WTC11 (cell line): ENCODE data around the gene SETDB1. TPM values are rescaled to one million over a fixed set of nuclear protein-coding genes. Genes with fewer than 3 reads are reported as not detected.

Experiments used
- CREM ChIP-seq: sonication (generic); formaldehyde crosslinking; IDR thresholded peaks from 2 replicates; pipeline ENCODE4 v1.8.1; 2022; ENCODE audit warnings: mild to moderate bottlenecking, missing genetic modification reagents, moderate library complexity
- ELF4 ChIP-seq: sonication (generic); formaldehyde crosslinking; IDR thresholded peaks from 2 replicates; pipeline ENCODE4 v1.8.1; 2022; ENCODE audit warnings: low read depth, mild to moderate bottlenecking, moderate library complexity, missing genetic modification reagents
- ESRRA ChIP-seq: sonication (generic); formaldehyde crosslinking; IDR thresholded peaks from 2 replicates; pipeline ENCODE4 v1.8.1; 2022; ENCODE audit warnings: mild to moderate bottlenecking, missing genetic modification reagents, borderline replicate concordance
- ETV6 ChIP-seq: sonication (generic); formaldehyde crosslinking; IDR thresholded peaks from 2 replicates; pipeline ENCODE4 v1.8.1; 2022; ENCODE audit warnings: mild to moderate bottlenecking, missing genetic modification reagents
- FOXJ3 ChIP-seq: sonication (generic); formaldehyde crosslinking; IDR thresholded peaks from 2 replicates; pipeline ENCODE4 v1.9.0; 2021; ENCODE audit warnings: missing genetic modification reagents, mild to moderate bottlenecking, borderline replicate concordance
- IRF2 ChIP-seq: sonication (generic); formaldehyde crosslinking; IDR thresholded peaks from 2 replicates; pipeline ENCODE4 v1.8.0; 2022; ENCODE audit warnings: low read depth, missing genetic modification reagents, borderline replicate concordance
- JAZF1 ChIP-seq: fragments of 250-450 bp; sonication (Bioruptor Pico); IDR thresholded peaks from 2 replicates; pipeline ENCODE4 v1.9.0; 2021; ENCODE audit warnings: moderate library complexity, mild to moderate bottlenecking, inconsistent platforms
- ZNF121 ChIP-seq: sonication (generic); formaldehyde crosslinking; IDR thresholded peaks from 2 replicates; pipeline ENCODE4 v1.8.0; 2023; ENCODE audit warnings: missing genetic modification reagents
- ZNF138 ChIP-seq: sonication (generic); formaldehyde crosslinking; conservative IDR thresholded peaks from 2 replicates; pipeline ENCODE4 v1.8.1; 2022; ENCODE audit warnings: mild to moderate bottlenecking, moderate library complexity, missing genetic modification reagents
- ZNF263 ChIP-seq: sonication (generic); formaldehyde crosslinking; IDR thresholded peaks from 2 replicates; pipeline ENCODE4 v1.8.1; 2022; ENCODE audit warnings: low read depth, mild to moderate bottlenecking, moderate library complexity, missing genetic modification reagents
- total RNA-seq: library from RNA; stranded (reverse); gene quantifications from 3 replicates; pipeline ENCODE4 v1.2.3, GENCODE V29; 2021
- TF ChIP-seq, protein P1 (sequence below): sonication (generic); formaldehyde crosslinking; IDR thresholded peaks from 2 replicates; pipeline ENCODE4 v1.8.1; 2022; ENCODE audit warnings: mild to moderate bottlenecking, missing genetic modification reagents, moderate library complexity, borderline replicate concordance
- TF ChIP-seq, protein P2 (sequence below): sonication (generic); formaldehyde crosslinking; IDR thresholded peaks from 2 replicates; pipeline ENCODE4 v1.8.0; 2022; ENCODE audit warnings: mild to moderate bottlenecking, missing genetic modification reagents
- TF ChIP-seq, protein P3 (sequence below): sonication (generic); formaldehyde crosslinking; conservative IDR thresholded peaks from 2 replicates; pipeline ENCODE4 v1.8.1; 2023; ENCODE audit warnings: mild to moderate bottlenecking, low read depth, missing genetic modification reagents, moderate library complexity
- TF ChIP-seq, protein P4 (sequence below): sonication (generic); formaldehyde crosslinking; IDR thresholded peaks from 2 replicates; pipeline ENCODE4 v1.8.0; 2022; ENCODE audit warnings: mild to moderate bottlenecking, missing genetic modification reagents
- TF ChIP-seq, protein P5 (sequence below): fragments of 250-450 bp; sonication (Bioruptor Pico); conservative IDR thresholded peaks from 2 replicates; pipeline ENCODE4 v1.9.0; 2021; ENCODE audit warnings: mild to moderate bottlenecking
- TF ChIP-seq, protein P6 (sequence below): sonication (generic); formaldehyde crosslinking; IDR thresholded peaks from 2 replicates; pipeline ENCODE4 v1.8.1; 2023; ENCODE audit warnings: mild to moderate bottlenecking, moderate library complexity, missing genetic modification reagents
- TF ChIP-seq, protein P7 (sequence below): fragments of 200-600 bp; IDR thresholded peaks from 2 replicates; pipeline ENCODE4 v1.8.0; 2022; ENCODE audit warnings: antibody characterized with exemption
- TF ChIP-seq, protein P8 (sequence below): fragments of 250-450 bp; sonication (Bioruptor Pico); IDR thresholded peaks from 2 replicates; pipeline ENCODE4 v1.8.0; 2021; ENCODE audit warnings: mild to moderate bottlenecking
- TF ChIP-seq, protein P9 (sequence below): fragments of 250-450 bp; sonication (Bioruptor Pico); IDR thresholded peaks from 2 replicates; pipeline ENCODE4 v1.9.0; 2021; ENCODE audit warnings: mild to moderate bottlenecking

The SETDB1 gene
- total RNA-seq, 1 experiment from 2014 or later: 53.1 TPM

DNA sequence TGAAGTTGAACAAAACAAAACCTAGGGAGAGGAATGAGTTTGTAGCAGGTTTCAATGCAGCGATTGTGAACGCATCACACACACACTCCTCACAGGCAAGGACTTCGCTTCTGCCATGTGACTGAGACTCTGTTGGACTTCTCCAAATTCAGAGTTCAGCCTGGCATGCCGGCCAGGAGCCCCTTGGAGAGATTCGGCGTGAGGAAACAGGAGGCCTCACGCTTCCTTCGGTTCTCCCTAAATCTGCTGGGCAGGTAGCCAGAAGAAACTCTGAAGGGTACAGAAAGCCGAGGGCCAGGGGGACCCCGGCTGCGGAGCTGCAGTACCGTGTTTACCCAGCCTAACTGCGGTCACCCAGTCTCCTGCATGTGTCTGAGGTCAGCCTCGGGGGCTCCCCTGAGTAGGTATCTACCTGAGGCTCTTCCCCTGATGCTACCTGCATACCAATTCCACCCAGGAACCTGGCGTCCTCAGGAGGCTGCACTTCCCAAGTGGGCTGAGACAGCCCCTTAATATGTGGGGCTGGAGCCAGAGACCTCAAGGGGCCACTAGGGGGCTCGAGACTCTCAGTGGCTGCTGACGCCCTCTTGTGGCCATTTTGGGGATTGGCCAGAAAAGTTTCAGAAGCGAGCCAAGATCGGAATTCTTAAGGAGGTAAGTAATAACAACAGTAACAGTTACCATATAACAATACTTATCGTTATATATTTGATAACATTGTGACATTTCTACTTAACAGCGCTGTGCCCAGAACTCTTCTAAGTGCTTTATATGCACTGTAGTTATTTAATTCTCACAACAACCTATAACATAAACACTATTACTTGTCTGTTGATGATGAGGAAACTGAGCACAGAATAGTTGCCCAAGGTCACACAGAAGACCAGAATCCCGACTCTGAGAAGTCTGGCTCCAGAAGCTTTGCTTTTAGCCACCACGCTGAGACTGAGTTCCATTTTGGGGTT lies 53.2 kb downstream of the SETDB1 start (continued):
- TF ChIP-seq, protein P1, sequence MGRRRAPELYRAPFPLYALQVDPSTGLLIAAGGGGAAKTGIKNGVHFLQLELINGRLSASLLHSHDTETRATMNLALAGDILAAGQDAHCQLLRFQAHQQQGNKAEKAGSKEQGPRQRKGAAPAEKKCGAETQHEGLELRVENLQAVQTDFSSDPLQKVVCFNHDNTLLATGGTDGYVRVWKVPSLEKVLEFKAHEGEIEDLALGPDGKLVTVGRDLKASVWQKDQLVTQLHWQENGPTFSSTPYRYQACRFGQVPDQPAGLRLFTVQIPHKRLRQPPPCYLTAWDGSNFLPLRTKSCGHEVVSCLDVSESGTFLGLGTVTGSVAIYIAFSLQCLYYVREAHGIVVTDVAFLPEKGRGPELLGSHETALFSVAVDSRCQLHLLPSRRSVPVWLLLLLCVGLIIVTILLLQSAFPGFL (CRISPR knock-in tag): no peak
- TF ChIP-seq ETV6 (CRISPR knock-in tag) (peak; percentile 70; the same call in 1 of the 2 replicates), FOXJ3 (CRISPR knock-in tag) (no peak), JAZF1 (CRISPR knock-in tag) (no peak), ELF4 (CRISPR knock-in tag) (no peak), ZNF121 (CRISPR knock-in tag) (no peak), ZNF138 (CRISPR knock-in tag) (no peak), ZNF263 (CRISPR knock-in tag) (no peak), IRF2 (CRISPR knock-in tag) (no peak), ESRRA (CRISPR knock-in tag) (no peak), CREM (CRISPR knock-in tag) (no peak)
- TF ChIP-seq, protein P2, sequence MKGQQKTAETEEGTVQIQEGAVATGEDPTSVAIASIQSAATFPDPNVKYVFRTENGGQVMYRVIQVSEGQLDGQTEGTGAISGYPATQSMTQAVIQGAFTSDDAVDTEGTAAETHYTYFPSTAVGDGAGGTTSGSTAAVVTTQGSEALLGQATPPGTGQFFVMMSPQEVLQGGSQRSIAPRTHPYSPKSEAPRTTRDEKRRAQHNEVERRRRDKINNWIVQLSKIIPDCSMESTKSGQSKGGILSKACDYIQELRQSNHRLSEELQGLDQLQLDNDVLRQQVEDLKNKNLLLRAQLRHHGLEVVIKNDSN (CRISPR knock-in tag): no peak
- TF ChIP-seq, protein P3, sequence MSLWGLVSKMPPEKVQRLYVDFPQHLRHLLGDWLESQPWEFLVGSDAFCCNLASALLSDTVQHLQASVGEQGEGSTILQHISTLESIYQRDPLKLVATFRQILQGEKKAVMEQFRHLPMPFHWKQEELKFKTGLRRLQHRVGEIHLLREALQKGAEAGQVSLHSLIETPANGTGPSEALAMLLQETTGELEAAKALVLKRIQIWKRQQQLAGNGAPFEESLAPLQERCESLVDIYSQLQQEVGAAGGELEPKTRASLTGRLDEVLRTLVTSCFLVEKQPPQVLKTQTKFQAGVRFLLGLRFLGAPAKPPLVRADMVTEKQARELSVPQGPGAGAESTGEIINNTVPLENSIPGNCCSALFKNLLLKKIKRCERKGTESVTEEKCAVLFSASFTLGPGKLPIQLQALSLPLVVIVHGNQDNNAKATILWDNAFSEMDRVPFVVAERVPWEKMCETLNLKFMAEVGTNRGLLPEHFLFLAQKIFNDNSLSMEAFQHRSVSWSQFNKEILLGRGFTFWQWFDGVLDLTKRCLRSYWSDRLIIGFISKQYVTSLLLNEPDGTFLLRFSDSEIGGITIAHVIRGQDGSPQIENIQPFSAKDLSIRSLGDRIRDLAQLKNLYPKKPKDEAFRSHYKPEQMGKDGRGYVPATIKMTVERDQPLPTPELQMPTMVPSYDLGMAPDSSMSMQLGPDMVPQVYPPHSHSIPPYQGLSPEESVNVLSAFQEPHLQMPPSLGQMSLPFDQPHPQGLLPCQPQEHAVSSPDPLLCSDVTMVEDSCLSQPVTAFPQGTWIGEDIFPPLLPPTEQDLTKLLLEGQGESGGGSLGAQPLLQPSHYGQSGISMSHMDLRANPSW (CRISPR knock-in tag): no peak
- TF ChIP-seq, protein P4, sequence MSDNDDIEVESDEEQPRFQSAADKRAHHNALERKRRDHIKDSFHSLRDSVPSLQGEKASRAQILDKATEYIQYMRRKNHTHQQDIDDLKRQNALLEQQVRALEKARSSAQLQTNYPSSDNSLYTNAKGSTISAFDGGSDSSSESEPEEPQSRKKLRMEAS (CRISPR knock-in tag): 0 out of 2 replicates have a peak, but pooled peaks have one; percentile 36
- TF ChIP-seq, protein P5, sequence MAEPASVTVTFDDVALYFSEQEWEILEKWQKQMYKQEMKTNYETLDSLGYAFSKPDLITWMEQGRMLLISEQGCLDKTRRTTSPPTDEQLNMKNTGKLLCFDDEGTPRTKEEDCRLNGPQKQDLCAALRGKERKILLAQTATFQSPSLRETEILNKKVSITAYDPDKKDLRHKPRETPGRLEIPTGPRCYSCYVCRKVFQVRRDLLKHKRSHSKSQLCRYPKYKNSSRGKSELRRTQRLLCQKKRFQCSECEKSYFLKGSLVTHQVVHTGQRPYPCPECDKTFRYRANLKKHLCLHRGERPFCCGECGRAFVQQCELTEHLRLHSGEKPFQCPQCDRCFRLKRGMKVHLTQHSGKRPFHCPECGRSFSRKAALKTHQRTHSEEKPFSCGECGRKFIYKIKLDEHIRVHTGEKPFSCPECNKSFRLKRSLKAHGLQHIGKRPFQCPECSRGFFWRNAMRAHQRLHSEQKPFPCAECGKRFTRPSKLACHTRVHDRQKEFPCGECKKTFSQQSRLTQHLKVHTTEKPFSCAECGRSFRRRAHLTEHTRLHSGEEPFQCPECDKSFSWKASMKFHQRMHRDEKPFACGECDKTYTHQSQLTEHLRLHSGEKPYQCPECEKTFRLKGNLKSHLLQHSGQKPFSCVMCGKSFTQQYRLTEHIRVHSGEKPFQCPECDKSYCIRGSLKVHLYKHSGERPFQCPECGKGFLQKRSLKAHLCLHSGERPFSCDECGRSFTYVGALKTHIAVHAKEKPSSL (CRISPR knock-in tag): no peak
- TF ChIP-seq, protein P6, sequence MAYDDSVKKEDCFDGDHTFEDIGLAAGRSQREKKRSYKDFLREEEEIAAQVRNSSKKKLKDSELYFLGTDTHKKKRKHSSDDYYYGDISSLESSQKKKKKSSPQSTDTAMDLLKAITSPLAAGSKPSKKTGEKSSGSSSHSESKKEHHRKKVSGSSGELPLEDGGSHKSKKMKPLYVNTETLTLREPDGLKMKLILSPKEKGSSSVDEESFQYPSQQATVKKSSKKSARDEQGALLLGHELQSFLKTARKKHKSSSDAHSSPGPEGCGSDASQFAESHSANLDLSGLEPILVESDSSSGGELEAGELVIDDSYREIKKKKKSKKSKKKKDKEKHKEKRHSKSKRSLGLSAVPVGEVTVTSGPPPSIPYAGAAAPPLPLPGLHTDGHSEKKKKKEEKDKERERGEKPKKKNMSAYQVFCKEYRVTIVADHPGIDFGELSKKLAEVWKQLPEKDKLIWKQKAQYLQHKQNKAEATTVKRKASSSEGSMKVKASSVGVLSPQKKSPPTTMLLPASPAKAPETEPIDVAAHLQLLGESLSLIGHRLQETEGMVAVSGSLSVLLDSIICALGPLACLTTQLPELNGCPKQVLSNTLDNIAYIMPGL (CRISPR knock-in tag): peak; percentile 88; the same call in 1 of the 2 replicates
- TF ChIP-seq, protein P7, sequence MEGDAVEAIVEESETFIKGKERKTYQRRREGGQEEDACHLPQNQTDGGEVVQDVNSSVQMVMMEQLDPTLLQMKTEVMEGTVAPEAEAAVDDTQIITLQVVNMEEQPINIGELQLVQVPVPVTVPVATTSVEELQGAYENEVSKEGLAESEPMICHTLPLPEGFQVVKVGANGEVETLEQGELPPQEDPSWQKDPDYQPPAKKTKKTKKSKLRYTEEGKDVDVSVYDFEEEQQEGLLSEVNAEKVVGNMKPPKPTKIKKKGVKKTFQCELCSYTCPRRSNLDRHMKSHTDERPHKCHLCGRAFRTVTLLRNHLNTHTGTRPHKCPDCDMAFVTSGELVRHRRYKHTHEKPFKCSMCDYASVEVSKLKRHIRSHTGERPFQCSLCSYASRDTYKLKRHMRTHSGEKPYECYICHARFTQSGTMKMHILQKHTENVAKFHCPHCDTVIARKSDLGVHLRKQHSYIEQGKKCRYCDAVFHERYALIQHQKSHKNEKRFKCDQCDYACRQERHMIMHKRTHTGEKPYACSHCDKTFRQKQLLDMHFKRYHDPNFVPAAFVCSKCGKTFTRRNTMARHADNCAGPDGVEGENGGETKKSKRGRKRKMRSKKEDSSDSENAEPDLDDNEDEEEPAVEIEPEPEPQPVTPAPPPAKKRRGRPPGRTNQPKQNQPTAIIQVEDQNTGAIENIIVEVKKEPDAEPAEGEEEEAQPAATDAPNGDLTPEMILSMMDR: peak; percentile 100
- TF ChIP-seq, protein P8, sequence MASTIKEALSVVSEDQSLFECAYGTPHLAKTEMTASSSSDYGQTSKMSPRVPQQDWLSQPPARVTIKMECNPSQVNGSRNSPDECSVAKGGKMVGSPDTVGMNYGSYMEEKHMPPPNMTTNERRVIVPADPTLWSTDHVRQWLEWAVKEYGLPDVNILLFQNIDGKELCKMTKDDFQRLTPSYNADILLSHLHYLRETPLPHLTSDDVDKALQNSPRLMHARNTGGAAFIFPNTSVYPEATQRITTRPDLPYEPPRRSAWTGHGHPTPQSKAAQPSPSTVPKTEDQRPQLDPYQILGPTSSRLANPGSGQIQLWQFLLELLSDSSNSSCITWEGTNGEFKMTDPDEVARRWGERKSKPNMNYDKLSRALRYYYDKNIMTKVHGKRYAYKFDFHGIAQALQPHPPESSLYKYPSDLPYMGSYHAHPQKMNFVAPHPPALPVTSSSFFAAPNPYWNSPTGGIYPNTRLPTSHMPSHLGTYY: no peak
- TF ChIP-seq, protein P9, sequence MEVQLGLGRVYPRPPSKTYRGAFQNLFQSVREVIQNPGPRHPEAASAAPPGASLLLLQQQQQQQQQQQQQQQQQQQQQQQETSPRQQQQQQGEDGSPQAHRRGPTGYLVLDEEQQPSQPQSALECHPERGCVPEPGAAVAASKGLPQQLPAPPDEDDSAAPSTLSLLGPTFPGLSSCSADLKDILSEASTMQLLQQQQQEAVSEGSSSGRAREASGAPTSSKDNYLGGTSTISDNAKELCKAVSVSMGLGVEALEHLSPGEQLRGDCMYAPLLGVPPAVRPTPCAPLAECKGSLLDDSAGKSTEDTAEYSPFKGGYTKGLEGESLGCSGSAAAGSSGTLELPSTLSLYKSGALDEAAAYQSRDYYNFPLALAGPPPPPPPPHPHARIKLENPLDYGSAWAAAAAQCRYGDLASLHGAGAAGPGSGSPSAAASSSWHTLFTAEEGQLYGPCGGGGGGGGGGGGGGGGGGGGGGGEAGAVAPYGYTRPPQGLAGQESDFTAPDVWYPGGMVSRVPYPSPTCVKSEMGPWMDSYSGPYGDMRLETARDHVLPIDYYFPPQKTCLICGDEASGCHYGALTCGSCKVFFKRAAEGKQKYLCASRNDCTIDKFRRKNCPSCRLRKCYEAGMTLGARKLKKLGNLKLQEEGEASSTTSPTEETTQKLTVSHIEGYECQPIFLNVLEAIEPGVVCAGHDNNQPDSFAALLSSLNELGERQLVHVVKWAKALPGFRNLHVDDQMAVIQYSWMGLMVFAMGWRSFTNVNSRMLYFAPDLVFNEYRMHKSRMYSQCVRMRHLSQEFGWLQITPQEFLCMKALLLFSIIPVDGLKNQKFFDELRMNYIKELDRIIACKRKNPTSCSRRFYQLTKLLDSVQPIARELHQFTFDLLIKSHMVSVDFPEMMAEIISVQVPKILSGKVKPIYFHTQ: no peak
